OCI-LY7 (cell line): ENCODE results near the gene ARMH1.

ENCODE experiments used
- CTCF ChIP-seq: fragments of 200-600 bp; sonication (generic); conservative IDR thresholded peaks from 2 replicates; pipeline ENCODE4 v1.5.1; 2014; ENCODE audit warnings: mild to moderate bottlenecking, antibody characterized with exemption, low read length, moderate library complexity, mixed read lengths
- EZH2phosphoT487 ChIP-seq: fragments of 200-600 bp; sonication (generic); IDR thresholded peaks from 2 replicates; pipeline ENCODE4 v1.6.1; 2018; ENCODE audit warnings: low read depth, borderline replicate concordance, mild to moderate bottlenecking, mixed run types, antibody characterized with exemption, low read length, moderate library complexity, mixed read lengths

DNA sequence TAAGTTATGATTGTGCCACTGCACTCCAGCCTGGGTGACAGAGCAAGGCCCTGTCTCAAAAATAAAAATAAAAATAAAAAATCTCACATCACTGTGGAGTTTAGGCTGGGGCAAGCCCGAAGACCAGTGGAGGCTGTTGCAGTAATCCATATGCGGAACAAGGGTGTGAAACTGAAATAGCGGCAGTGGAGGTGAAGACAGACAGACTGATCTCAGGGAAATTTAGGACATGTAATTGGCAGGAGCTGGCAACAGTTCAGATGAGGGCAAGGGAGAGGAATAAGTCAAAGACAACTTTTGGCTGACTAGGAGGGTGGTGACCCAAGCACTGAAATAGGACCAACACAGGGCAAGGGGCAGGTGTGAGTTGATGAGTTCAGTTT is 8.4 kb downstream of the ARMH1 start:
- TF ChIP-seq CTCF (no peak), EZH2phosphoT487 (no peak)
